CD4-positive, alpha-beta T cell treated with Interleukin-17A for 4 hours (primary cell): Measurements from ENCODE around the gene POC1A.
A peak's percentile ranks its signal among the peaks of the same experiment; 100 is the strongest.

Experiments used
- DNase-seq: peaks from one replicate; pipeline ENCODE4 v3.0.0-alpha.2; 2020; ENCODE audit warnings: mixed read lengths

Gene POC1A

DNA sequence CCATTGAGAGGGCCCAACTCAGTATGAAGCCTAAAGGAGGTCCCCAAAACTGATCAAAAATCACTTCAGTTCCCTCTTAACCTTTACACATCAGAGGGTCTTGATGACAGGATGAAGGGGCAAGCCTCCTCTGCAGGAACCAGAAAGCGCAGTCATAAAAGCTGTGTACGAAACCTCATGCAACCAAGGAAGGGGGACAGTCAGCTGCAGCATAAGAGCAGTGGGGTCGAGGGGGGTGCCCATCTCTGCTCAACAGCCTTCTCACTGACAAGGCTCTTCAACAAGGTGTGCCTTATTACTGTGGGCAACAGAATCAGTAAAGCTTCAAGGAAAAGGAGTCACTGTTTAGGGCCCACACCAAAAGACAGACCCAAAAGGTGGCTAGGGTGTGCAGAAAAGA is 3.9 kb downstream of the POC1A start:
- no peak for DNase-seq

DNA sequence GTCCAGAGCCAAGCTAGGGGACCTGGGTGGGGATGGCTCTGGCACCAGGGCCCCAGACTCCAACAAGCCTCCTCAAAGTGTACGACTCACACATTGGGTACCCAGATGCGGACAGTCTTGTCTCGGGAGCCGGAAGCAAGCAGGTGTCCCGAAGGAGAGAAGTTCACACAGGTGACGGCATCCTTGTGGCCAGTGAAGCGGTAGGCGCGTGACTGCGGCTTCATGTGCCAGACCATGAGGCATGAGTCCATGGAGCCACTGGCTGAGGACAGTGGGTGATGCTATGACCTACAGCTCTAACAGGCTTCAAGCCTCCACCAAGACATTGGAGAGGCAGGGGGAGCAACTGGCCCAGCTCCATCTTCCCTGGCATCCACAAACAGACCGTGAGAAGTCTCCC is 4.5 kb downstream of the POC1A start:
- no peak for DNase-seq

DNA sequence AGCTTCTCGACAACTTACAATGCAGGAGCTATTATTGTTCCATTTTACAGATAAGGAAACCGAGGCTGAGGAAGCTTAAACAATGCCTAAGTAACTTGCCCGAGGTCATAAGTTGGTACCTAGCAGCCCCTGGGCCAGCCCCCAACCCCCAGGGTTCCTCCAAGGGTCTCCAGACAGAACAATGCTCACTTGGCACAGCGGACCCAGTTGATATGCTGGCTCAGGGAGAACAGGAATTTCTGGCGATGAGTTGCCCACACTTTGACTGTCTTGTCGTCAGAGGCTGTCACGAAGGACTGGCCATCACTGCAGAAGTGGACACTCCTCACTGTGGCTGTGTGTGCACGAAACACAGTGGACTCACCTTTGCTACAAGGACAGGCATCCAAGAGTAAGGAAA is 5.2 kb downstream of the POC1A start:
- no peak for DNase-seq

DNA sequence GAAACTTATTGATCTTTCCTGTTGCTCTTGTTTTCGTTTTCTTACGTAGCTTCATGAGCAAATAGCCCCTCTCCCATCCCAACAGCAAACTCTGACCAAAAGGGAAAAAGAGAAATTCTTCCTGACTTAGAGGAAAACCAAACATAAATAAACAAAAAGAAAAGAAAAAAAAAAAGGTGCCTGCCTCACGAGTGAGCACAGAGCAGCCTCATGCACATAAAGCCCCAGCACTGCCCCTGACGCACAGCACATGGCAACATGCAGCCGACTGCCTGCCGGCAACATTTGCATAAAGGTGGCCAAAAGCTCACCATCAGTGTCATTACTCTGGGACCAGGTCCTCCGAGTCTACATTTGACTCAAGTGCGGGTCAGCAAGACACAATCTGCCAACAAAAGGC is 6.4 kb downstream of the POC1A start:
- DNase-seq = no peak

DNA sequence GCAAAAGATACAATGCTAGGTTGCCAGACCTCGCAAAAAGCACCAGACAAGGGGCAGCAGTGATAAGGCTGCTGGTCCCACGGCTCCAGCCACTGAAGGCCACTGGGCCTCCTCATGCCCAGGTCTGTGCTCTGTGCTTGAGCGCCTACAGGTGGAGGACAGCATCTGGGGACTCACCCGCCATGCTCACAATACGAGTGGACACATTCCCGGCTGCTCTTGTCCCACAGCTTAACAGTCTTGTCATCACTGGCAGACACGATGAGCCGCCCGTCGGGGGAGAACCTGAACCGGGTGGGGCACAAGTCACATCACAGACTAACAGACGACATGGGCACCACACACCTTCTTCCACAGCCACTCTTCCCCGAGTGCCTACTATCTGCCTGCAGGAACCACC is 7.4 kb downstream of the POC1A start:
- DNase-seq = no peak

DNA sequence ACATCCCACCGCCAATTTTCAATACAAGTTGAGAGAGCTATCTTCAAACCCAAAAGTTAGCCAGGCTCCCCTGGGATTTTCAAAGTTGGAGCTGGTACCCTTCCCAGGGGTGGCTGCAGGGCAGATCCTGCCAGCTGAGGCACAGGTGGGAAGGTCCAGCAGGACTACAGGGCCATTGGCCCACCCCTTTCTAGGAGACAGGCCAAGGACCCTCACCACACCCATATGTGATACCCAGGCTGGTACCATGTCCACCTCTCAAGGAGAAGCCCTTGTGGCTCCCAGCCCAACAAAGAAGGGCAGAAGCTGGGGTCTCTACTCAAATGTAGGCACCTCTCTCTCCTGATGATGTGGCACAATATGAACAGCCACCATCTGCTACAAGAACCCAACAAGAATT is 8.0 kb downstream of the POC1A start:
- no peak for DNase-seq

DNA sequence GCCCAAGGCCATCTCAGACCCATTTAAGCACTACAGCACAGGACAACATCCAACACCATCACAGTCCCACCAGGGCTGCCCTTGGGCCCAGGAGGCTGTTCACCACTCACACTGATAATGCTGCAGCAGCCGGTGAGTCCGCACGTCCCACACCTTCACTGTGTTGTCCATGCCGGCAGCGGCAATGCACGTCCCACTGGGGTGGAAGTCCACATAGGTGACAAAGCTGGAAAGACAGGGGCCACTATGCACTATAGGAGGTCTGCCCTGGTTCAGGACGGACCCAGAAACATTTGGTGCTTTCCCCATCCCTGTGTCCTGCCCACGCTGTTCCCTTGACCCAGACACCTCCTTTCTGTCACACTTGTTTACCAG is 8.5 kb downstream of the POC1A start:
- no peak for DNase-seq

DNA sequence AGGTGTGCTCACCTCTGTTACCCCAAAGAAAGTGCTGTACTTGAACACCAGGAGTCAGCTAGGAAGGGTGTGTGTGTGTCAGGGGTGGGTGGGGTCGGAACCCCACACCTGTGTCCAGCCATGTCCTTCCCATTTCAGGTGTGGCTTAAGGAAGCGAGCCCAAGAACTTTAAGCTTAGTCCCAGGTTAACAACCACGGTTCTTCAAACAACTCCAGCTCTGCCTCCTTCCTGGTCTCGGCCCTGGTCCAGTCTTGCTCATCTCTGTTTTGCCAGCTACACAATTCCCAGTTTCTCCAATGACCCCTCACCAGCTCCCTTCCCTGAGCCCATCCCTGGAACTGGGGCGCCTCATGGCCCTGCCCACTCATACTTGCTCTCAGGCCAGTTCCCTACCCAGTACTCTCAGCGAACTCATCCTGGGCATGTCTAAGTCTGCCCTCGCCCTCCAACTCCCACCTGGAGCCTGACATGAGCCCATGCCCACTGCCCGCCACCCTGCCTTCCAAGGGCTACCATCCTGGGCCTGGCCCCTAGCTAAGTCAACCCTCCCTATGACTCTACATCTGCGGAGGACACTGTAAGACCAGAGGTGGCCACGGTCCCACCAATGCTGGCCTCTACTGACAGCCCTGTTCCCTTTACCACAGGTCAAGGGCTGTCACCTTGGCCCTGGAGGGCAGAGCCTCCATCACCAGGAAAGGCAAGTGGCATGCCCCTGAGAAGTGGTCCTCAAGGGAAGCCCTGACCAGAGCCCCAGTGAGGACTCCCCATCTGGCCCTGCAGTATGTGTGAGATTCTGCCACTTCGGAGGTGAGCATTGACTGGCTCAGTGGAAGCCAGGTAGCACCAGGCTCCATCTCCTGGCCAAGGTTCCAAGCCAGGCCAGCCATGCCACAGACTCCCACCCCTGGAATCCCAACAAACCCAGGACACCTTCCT is 9.2 kb downstream of the POC1A start:
- DNase-seq = no peak

DNA sequence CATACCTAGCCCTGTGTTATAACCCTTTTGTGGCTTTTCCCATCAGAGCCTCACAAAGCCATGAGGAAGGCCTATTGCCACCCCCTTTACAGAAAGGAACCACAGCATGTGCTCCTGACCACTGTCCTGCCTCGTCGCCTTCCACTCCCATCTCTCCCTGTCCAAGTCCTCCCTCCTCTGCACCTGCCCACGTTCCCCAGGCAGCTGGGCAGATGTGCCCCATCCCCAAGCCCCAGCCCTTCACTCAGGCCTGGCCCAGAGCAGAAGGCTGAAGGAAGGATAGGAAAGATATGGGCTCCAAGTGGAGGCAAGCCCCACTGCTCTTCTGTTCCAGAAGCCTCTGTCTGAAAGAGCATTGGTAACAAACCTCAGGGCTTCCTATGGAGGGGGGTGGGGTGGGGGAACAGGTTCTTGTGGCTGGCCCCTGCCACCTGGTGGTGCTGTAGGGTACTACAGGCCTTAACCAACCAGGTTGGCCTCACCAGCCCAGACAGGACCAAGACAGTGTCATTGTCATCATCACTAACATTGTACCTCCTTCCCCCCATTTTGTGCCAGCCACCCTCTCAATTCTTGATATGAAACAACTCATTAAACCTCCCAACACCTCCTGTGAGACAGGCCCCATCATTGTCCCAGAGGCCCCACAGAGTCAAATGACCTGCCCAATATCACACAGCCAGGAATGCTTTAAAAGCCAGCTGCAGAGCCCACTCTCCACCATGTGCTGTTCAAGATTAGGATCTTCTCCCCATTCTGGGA is 10.0 kb downstream of the POC1A start:
- DNase-seq = peak; percentile 93

DNA sequence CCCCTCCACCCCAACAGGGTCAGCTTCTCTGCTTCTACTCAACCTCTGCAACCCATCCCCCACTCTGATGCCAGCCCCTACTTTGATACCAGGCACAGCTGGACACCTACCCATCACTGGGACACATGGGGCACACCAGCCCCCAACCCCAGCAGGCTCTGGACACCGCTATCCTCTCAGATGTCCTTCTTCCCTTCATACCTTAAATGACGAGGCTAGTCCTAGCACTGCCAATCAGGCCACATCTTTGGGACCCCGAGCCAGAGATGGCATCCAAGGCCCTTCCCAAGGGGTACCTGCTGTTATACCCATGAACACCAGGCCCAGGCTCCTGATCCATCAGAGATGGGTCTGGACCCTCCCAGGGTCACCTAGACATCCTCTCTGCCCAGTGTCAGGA is 10.6 kb downstream of the POC1A start:
- DNase-seq = no peak

DNA sequence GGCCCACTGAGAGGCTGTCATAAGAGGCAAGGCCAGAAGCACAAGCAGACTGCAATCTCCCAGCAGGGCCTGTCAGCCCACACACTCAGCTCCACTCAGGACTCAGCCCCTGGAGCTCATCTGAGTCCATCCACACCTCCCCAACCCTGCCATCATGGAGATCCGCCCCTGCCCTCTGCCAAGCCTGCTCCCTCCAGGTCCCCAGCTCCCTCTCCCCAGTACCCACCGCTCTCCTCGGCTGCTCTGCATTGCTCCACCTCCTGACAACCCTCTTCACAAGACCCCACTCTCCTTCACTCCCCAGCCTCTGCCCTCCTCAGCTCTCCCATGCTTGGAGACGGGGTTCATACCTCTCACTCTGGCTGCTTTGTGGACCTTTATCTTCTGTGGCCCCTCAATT is 11.1 kb downstream of the POC1A start:
- DNase-seq = no peak

DNA sequence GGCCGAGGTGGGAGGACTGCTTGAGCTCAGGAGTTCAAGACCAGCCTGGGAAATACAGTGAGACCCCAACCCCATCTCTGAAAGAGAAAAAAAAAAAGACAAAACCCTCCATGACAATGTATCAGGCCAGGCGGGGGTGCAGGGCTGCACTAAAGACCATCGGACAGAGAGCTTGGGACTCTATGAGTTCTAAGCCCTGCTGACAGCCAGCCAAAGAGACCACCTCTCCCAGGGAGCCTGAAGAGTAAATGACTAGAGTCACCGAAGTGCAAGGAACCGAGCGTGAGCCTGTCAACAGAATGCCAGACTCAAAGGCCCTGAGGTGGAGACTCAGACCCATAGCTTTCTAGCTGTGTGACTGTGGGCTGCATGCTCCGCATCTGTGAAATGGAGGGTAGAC is 12.5 kb downstream of the POC1A start:
- DNase-seq = no peak

DNA sequence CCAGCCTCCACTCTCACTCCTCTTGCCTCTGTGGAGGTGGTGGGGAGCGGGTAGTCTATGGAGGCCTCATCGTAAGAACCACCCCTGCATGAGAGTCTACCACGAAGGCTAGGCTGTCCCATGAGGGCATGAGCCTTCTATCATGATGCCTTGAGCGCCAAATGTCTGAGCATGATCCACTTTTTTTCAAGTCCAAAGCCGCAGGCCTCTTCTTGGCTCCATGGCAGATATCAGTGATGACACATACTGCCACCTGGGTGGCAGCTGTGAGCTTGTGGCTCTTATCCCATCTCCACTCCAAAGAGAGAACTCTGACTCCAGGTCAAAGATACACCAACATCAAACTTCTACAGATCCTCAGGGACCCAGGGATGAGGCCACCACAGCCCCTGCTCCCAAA is 13.5 kb downstream of the POC1A start:
- no peak for DNase-seq

DNA sequence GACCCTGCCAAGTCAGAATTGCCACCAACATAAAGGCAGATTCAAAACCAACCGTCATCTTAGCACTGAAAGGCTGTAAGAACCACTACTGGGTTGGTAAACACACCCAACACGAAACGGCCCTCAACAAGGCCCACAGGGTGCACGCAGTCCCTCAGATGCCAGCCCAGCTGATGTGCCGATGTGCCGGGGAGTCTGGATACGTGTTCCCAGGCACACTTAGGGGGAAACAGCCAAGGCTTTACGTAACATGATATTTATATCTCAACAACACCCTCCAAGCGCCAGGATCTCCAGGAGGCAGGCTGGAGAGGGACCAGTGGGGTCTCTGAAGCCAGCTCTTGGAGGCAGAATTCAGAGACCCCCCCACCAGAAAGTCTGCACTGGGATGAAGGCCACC is 14.2 kb downstream of the POC1A start:
- no peak for DNase-seq

DNA sequence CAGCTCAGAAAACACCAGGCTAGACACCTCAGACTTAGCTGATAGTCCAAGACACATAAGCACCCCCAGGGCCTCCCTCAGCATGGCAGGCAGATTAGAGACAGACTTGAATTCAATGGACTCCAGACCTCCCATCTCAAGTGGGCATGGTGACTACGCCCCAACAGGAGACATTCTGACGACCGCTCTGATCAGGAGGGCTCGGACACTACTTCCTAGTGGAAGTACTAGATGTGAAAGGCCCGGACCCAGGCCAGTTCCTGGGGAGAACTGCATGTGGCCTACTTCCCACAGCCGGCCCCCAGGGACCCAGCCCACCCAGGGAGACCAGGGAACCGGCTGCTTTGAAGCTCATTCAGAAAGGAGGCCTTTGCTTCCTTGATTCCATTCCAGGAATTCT is 16.9 kb downstream of the POC1A start:
- DNase-seq = no peak

DNA sequence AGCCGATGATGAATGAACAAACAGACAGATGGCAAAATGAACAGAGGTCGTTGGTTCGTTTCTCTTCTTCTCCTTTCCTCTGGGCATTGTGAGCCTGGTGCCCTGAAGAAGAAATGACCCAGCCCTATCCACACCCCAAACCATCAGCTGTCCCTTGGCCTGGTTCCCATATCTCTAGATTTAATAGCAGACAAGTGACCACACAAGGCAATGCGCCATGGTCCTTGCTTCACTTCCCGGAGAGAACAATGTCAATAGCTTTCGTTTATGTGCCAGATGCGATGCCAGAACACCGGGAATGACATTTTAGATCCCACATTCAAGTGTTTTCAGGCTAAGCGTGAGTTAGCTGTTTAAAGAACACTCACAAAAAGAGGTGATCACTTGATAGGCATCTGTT is 17.7 kb downstream of the POC1A start:
- no peak for DNase-seq

DNA sequence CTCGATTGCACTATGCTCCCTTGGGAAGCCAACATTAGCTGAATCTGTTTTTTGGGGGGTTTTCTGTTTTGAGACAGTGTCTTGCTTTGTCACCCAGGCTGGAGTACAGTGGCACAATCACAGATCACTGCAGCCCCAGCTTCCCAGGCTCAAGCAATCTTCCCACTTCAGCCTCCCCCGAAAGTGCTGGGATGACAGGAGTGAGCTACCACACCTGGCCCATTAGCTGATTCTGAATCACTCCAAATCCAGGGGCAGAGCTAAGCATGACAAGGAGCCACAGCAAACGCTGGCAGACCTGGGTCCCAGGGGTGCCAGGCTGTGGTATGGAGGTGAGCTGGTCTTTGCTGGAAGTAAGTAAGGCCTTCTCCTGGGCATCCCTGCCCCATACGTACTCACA is 18.9 kb downstream of the POC1A start:
- DNase-seq = no peak

DNA sequence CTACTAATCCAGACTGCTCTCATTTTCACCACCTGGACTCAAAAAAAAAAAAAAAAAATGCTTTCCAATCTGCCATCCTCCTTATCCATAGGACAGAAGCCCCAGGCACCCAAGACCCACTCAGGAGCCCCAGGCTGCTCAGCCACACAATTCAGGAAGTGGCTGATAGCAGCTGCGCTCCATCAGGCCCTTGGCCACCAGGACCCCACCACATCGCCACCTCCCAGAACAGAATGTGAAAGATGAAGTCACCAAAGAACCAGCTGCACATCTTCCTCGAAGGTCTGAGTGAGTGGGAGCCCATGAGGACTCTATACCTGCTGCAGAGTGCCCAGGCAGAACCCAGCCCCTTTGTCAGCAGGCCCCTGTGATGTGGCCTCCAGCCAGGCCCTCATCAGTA is 19.5 kb downstream of the POC1A start:
- DNase-seq = no peak

DNA sequence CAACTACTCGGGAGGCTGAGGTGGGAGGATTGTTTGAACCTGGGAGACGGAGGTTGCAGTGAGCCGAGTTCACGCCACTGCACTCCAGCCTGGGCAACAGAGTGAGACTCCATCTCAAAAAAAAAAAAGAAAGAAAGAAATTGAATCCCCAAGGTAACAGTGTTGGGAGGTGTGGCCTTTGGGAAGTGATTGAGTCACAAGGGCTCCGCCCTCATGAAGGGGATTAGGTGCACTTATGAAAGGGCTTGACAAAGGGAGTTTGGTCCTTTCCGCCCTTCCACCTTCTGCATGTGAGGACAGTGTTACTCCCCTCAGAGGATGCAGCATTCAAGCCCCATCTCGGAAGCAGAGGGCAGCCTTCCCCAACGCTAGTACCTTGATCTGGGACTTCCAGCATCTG is 21.3 kb downstream of the POC1A start:
- DNase-seq = no peak

DNA sequence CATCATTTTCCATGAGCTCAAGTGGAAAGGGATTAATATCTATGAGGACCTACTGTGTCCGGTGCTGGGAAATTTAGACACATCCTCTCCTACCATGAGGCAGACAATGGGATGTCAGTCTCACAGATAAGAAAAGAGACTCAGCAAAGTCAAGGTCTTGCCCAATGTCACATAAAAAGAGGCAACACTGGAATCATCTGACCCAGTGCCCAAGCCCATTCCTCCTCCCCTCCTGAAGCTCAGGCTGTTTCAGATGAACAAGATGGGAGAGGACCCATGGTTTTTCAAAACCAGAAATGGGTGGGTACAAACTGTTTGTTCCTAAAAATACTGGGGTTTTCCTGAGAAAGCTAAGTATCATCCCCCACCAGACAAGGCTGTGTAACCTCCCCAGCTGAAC is 22.2 kb downstream of the POC1A start:
- no peak for DNase-seq

DNA sequence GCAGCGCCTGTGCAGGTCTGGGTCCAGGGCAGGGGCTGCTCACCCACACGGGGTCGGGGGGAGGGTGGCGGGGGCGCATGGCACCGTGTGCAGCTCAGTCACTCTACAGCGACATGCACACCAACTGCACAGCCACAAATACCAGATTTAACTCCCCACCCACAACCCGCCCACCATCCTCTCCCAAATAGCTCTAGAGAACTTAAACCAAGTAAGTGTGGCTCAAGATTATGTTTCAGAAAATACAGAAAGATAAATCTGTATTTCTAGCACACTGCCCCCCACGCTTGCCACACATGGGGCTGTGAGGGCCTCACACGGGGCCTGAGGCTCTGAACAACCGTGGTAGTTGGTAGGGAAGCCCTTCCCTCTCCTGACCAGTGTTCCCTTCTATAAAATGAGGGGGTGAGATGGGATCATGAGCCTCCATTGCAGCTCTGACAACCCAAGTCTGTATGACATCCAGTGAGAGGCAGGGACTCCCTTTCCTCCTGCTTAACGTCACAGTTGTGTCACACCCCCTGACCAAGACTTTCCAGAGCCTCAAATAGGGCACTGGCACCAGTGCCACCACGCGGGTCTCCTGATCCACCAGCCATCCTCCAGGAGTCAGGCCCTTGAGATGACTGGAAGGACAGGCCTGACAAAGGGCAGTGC is 23.1 kb downstream of the POC1A start:
- DNase-seq = no peak

DNA sequence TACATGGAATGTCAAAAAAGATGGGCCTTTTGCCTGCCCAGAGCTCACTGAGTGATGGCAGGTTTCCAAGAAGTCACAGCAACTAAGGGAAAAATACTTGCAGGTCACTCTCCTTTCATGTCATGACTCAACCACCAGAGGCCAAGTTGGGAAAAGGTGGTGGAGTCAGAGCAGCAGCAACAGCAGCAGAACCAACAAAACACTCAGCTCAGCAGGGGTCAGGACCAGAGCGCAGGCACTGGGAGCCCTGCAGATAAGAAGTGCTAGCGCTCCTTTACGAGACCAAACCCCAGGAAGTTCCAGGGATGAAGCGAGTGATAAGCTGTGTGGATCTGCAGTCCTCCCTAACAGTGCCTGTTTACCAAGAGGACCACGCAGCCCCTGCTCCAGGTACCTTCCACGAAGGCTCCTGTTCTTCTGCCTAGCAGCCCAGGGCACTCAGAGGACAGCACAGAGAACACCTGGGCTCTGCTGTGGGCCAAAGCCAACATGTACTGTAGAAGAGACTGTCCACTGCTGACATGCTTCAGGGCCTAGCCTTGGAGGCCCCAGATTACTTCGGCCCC is 26.0 kb downstream of the POC1A start:
- DNase-seq = no peak

DNA sequence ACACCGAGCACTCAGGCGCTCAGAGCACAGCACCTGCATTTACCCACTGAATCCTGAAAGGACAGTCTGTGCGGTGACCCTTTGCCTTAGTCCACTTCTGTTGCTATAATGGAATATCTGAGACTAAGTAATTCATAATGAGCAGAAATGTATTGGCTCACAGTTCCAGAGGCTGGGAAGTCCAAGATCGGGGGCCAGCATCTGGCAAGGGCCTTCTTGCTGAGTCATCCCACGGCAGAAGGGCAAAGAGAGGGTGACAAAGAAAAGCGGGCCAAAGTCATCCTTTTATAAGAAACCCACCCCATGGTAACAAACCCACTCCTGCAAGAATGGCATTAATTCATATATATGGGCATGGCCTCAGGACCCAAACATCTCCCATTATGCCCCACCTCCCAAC is 27.7 kb downstream of the POC1A start:
- DNase-seq = no peak

DNA sequence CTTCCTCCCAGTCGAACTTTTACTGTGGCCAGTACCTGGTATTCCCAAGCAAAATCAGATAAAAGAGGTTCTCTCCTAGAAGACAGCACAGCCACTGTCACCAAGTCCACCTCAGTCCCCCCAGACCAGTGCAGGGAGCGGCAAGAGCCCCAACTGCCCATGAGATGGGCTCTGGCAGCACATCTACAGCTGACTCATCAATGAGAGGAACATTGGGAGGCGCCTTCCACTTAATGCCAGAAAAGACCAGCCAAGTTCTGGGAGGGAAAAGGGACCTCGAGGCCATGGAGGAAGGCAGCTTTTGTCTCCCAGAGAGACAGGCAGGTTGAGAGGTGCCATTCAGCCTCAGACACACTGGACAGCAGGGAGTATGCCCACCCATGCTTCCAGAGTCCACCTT is 28.2 kb downstream of the POC1A start:
- no peak for DNase-seq
